GM19324 (cell line): ENCODE results near the gene CITED2.

Source experiments
- ATAC-seq: cut with Tn5 transposase; IDR thresholded peaks from one replicate; pipeline ENCODE4 v1.9.1; 2021; ENCODE audit warnings: mild to moderate bottlenecking, moderate library complexity; ENCODE audit not compliant: unreplicated experiment, low FRiP score

CITED2 gene

DNA sequence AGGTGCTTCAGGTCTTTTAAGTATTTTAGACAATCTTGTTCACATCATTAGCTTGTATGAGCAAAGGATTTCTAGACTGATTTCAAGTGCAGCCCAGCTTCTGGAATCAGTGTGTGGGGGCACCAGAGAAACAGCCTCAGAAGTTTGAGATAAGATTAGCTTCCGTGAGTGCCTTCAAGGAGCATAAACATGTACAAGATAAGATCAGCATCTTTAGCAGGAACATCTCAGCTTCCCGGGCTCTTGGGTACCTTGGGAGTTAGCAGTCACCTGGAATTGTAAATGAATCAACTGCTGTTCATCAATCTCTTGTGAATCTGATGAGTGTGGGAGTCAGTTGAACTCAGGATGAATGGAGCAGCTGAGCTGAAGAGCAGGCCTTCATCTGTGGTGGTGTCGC, 12.0 kb upstream of the CITED2 start:
- no peak for ATAC-seq

DNA sequence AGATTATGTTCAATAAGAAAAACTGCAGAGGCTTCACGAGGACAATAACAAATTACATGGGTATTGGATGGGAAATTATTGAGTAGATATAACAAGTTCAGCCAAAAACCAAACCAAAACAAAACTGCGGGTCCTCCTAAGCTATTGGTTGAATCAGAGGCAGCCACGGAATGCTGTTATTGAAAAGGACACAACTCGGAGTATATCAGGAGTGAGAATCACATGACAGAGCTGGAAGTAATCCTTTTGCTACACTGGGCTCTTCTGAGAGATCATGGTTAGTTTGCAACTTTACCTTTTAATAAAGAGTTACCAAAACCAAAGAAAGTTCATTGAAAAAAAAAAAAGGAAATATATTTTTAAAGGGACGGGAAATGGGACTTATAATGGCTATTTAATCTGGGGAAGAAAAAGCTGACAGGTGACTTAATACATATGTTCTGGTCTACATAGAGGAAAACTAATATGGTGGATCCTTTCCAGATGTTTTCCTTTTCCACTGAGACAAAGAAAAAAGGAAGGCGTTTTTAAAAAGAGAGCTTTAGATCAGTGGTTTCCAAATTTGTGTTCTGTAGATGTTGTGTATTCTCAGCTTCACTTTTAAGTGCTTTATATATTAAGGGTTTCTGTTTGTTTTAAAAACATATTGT, 6.9 kb upstream of the CITED2 start:
- no peak for ATAC-seq

DNA sequence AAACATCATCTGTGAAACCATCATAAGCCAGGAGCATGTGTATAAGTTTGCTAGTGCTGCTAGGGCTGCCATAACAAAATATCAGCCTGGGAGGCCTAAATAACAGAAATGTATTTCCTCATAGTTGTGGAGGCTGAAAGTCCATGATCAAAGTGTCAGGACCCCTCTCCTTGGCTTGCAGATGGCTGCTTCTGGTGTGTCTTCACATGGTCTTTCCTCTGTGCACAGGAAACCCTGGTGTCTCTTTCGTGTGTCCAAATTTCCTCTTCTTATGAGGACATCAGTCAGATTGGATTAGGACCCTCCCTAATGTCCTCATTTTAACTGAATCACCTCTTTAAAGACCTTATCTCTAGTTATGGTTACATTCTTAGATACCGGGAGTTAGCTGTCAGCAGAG, 6.2 kb upstream of the CITED2 start:
- ATAC-seq, result no peak

DNA sequence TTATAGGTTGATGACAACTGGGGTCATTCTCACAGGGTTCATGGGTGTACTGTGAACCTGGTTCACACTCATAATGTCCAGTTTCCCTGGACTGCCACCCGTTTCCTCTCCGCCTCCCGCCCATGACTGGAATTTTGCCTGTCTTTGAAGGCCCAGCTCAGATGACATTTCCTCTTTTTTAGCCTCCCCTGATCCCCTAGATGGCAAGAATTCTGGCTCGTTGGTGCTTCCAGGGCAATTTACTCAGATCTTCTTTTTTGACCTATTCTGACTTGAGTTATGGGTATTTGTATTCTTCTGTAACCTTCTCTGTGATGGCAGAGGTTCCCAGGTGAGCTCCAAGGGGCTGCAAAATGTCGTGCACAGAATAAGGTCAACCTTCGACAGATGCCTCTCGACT, 5.7 kb upstream of the CITED2 start:
- no peak for ATAC-seq

DNA sequence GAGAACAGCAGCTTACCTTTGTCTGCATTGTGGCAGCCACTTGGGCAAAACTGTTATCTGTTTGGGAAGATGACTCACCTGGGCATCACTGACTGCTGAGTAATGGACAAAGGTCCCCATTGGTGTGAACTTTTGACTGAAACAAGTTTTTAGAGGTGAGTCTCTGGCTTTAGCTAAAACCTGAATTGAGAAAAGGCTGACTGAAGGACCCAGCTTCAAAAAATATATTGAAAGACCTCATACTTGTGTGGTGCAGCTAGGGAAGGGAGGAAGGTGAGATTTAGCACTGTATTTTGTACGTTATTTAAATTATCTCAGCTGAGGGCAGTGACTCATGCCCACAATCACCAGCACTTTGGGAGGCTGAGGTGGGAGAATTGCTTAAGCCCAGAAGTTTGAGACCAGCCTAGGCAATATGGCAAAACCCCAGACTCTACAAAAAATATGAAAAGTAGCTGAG, 4.5 kb upstream of the CITED2 start:
- no peak for ATAC-seq

DNA sequence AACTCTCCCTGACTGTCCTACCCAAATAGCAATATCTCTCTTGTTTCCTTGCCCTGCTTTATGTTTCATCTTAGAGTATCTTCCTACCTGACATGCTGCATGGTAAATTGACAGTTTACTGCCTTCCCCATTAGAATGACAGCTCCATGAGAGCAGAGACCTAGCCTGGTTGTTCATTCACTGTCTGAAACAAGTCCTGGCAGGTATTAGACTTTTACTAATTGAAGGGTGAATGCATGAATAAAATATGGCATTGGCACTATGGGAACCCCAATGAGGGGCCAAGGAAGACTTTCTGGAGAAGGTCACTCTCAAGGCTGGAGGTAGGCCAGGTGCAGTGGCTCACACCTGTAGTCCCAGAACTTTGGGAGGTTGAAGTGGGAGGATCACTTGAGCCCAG, 3.8 kb upstream of the CITED2 start:
- ATAC-seq, result no peak

DNA sequence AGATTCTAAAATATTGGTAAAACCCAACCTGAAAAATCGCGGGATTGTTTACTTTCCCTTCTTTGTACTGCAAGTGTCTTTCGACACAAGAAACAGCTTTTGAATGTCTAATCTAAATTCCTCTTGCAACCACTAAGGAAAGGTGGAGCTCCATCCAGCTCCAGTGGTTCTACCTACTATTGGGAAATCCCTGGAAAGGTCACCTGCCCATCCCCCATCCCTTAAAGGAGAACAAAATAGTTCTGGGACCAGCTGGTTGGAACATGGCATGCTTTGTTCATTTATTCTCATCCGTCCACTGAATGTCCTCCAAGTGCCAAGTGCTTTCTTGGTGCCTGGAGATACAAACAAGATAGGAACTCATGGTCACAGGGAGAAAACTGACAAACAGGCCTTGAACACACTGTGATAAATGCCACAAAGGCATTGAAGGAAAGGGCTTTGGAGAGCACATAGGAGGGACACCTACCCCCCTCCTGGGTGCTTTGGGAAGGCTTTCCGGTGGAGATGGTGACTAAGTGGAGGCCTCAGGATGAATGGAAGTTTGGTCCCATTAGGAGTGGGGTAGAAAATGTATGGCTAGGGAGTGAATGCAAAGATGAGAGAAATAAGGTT, 2.3 kb upstream of the CITED2 start:
- no peak for ATAC-seq

DNA sequence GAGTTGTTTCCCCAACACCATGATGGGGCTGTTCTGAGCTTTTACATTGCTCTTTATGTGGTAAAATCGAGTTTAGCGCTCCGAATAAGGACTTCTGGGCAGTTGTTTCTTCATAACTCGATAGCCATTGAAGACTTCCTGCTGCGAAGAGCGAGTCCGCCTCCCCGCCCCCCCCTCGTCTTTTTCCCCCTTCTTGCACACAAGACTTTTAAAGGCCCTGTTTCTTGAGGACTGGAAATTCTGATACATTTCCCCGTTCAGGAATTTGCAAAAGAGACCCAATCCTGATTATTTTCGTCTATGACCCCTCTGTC, 1.5 kb upstream of the CITED2 start:
- no peak for ATAC-seq

DNA sequence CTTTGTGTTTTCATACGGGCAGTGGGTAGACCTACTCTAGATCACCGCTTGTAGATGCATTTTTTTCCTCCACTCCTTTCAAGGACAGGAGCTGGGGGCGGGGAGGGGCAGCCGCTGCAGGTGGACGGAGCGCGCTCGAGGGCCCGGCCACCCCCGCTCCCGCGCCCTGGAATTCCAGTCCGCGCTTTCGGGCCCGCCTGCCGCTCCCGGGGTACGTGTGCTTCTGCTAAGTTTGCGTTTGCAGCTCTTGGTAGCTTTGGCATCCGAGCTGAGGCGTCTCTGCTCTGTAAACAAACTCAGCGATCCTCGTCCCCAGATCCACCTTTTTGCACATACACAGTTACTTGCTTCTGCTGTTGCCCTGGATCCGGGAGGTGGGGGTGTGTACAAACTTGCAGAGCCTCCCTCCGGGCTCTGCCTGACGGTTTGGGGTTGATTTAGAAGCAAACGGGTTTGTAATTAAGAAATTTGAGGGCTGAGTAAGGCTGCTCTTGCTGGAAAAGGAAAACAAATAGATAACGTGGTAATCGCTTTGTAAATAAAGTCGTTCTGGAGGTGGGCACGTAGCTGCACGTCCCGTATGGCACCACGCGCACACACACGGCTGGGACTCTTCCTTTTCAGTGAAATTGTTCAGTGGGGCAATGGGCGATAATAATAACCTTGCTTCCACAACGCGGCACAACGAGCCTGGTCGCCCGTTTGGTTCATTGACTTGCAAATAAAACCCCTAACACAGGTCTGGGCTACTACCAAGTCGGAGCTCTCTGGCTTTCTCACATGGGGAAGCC, 973 bp upstream of the CITED2 start:
- ATAC-seq, result peak; percentile 68

DNA sequence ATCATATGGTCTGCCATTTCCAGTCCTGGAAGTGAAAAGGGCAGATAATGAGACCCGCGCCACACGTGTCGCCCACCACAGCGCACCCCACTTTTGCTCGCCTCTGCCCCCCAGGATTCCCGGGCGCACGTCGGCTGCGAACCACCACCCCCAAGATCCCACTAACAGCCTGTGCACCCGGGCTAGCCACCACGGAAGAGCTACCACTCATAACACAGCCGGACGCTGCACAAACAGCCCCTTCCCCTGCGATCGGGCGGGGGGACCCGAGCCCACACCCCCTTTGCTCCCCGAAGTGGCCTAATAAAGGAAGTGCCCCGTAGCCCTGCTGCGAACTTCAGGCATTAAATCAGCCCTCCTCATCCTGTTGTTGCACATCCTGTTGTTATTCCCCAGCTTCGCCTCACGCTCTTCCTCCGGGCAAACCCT, 506 bp downstream of the CITED2 start:
- no peak for ATAC-seq

DNA sequence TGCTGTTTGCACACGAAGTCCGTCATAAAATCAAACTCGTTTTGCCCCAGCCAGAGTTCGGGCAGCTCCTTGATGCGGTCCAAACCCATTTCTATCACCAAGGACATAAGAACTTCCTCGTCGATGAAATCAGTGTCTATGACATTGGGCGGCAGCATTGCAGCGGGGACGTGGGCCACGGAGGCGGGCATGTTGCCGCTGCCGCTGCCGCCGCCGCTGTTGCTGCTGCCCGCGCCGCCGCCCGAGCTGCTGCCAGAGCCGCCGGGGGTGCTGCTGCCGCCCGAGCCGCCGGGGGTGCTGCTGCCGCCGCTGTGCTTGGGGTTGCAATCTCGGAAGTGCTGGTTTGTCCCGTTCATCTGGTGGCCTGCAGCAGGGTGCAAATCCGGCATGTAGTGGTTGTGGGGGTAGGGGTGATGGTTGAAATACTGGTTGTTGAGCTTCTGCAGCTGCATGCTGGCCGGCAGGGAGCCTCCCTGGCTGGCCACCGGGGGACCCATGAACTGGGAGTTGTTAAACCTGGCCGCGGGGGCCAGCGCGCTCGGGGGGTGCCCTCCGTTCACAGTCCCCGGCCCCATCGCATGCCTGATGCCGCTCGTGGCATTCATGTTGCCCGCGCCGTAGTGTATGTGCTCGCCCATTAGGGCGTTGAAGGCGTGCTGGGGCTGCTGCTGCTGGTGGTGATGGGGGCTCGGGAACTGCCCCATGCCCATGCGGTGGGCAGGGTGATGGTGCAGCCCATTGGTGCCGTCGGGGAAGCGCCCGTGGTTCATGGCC, 1.1 kb downstream of the CITED2 start:
- ATAC-seq, result peak; percentile 24

DNA sequence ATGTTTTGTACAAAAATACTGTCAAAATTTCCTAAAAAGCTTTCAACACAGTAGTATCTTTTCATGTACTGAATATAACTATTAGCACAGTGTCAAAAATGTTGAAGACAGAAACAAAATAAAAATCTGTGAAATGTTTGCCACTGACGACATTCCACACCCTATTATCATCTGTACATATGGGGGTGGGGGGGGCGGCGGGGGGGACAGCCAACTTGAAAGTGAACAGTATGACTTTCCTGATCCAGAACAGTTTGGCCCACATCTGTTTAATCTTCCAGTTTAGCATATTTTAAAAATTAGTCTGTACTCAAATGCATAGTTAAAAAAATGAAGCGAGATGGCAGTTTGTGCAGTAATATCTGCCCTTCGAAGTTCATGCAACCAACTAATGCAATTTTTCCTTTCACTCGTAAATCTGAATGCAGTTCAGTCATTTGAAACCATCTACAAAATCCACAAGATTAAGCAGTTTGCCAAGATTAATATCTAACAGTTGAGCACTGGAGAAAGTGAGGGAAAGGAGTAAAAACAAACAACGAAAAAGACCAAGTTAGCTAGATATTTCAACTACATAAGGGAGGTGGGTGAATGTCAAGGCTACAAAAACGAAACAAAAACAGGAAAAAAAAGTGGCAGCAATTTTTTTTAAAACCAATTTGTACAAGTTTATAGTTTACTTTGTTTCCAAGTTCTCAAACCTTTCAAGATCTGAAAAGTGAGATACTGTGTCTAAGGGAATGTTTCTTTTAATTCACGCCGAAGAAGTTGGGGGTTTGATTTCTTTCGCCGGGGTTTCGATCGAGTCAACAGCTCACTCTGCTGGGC, 1.9 kb downstream of the CITED2 start:
- ATAC-seq, result no peak

DNA sequence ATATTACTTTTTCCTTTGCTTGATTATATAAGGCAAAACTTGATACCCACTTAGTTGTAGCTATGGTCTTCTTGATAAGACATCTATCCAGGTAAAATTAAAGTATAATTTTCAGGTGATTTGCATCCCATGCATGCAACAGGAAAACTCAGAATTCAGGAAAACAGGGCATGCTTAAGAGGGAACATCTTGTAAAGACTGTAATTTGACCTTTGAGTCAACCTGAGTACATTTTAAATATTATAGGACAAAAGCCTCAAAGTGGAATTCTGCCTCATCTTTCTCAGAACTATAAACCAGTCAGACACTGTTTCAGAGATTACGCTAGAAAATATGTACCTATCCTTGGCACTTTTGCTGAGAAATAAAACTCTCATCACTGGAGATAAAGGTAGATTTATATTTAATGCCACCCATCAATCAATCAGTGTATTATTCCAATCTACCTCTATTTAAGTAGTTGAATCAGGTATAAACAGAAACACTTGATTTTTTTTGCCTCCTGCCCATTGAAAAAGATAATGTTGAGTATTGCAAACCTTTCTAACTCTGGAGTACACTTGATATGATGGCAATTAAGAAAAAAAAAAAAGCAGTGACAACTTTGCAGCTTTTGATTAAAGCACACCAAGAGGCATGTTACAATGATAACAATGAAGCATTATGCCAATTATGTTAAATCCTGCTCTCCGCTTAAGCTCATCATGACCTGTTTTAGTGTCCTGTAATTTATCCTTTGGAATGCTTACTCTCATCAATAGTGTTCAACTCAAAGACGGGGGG, 2.8 kb downstream of the CITED2 start:
- no peak for ATAC-seq

DNA sequence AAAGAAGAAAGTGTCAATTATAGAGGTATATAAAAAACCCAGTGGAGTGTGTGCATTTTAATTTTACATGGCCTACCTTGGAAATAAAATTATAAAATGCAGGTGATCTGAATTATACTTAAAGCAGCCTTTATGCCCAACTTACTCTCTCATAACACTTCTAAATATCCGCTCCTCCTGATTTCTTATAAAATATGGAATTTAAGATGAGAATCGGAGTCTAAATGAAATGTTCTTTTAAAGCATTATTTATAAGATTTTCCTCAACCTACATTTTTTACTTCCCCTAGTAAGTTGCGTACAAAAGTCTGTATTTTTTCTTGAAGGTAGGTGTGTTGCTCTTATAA, 3.5 kb downstream of the CITED2 start:
- ATAC-seq, result no peak

DNA sequence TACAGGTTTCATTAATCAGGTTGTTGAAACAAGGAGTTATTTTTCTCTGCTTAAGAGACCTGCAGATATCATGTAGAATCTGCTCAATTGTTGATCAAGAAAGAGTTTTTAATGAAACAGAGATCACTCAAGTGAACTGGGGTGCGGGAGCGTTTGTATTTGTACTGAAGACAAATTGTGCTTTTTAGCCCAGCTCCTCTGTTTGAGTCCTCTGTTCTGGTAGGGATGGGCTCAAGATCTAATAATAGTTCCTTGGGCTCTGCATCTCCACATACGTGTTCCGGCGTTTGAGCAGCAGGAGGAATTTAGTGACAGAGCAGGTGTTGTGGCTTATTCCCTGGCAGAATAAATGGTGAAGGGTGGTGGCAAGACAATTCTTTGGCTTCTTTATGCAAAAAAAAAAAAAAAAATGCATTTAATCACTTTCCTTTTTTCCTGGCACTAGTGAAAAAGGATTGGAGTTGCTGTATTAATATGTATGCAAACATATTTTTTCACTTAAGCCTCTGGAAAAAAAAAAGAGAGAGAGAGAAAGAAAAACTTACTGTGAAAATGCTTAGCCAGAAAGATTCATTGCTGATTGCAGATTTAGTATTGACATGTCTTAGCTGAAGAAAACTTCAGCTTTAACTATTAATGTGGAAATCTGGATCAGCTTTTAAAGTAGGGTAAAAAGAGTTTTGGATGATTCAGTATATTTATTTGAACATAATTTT, 4.0 kb downstream of the CITED2 start:
- no peak for ATAC-seq

DNA sequence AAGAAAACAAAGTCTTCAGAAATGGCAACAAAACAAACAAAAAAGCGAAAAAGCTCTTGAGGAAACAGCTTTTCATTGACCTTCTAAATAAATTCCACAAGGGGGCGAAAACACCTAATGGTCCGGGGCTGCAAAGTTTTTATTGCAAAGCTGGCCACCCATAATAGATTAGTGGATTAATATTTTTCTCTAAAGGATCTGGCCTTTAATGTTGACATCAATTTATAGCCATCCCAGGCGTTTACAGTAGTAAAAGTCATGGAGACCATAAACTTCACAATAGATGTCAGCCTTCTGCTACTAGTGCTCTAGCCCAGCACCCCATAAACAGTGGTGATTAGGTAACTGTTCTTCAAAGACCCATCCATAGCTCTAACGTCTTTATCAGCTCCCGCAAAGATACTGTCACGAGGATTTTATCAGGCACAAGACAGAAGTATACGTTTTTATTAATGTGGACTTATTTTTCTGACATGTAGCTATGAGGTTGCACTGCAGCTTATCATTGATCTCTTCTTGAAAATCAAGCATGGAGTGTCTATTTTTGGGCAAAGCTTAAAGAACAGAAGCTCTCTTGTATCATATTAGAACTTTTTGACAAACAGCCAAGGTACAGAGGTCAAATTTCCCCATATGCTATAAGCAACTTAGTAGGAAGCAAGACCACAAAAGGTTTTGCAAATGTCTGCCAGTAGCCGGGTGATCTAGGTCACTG, 4.7 kb downstream of the CITED2 start:
- no peak for ATAC-seq

DNA sequence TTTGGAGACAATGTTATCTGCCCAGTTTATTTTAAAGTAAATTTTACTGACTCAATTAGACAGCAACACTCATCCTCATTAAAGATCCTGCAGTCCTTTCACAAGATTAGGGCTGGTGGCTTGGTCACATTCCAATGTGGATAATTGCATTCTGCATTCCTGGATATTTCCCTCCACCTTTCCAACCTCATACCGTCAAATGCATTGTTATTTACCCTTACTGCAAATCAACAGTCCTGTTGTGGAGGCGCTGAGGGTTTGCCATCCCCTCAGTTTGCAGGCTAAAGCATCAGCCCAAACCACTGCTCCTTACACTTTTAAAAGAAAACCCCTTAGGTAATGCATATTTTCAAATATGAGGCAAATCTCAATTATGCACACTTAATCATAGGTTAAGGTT, 5.4 kb downstream of the CITED2 start:
- ATAC-seq, result no peak

DNA sequence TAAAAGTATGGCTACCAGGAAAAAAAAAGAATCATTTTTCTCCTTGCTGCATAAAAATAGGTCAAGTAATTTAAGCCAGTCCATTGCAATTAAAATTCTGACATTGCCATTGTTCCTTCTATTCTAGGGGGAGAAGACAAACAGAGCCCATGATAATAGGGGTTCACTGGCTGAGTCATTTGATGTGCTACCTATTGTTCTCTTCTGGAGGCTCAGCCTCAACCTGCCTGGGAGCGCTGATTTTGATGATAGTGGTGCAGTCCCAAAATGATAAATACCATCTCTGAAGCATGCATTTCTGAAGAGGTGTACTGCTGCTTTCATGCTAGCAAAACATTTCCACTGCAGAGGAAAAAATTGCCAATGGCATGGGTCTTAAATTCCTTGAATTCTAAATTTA, 5.8 kb downstream of the CITED2 start:
- no peak for ATAC-seq
